Naive thymus-derived CD4-positive, alpha-beta T cell (primary cell): Measurements from ENCODE around the gene ZP3. TPM values are rescaled to one million over a fixed set of nuclear protein-coding genes. Genes with fewer than 3 reads are reported as not detected.

Source experiments
- ATAC-seq: fragments of 150-1000 bp; cut with Tn5 transposase; 2 replicates; pipeline ENCODE4 v1.10.0; 2021; ENCODE audit warnings: mild to moderate bottlenecking, moderate library complexity
- CTCF ChIA-PET: fragments of 350-600 bp; sonication (Branson Sonifier 250); formaldehyde crosslinking; loops from one replicate; lab custom pipeline; 2021; ENCODE audit warnings: antibody characterized with exemption; lab: Charles Lee
- POLR2A ChIA-PET: fragments of 350-600 bp; sonication (Branson Sonifier 250); formaldehyde crosslinking; loops from one replicate; lab custom pipeline; 2021; ENCODE audit warnings: antibody characterized with exemption, inconsistent platforms; lab: Charles Lee
- DNase-seq, 9 donors: peaks; one replicate each; pipeline versions ENCODE4 v3.0.0 to v3.0.0-alpha.2; 2020 to 2022; ENCODE audit warnings: mixed read lengths in 1 of 9
- H3K27ac ChIP-seq: one replicate; pipeline ENCODE4 v1.7.0; 2013; ENCODE audit warnings: mild to moderate bottlenecking, low read depth, low read length, moderate library complexity
- H3K27me3 ChIP-seq, 2 donors: one replicate each; pipeline ENCODE4 v1.7.0; 2013; ENCODE audit warnings: low read length in 2 of 2, mild to moderate bottlenecking in 2 of 2, moderate library complexity in 2 of 2; ENCODE audit not compliant: control insufficient read depth in 2 of 2, insufficient read depth in 2 of 2
- H3K36me3 ChIP-seq, 3 experiments: 1 replicate in 2 of 3; 2 replicates in 1 of 3; pipeline ENCODE4 v1.7.0; 2013; ENCODE audit warnings: low read length in 3 of 3, mild to moderate bottlenecking in 3 of 3, moderate library complexity in 1 of 3; ENCODE audit not compliant: insufficient read depth in 3 of 3, control insufficient read depth in 2 of 3
- H3K4me1 ChIP-seq, 2 donors: one replicate each; pipeline ENCODE4 v1.7.0; 2013; ENCODE audit warnings: low read length in 2 of 2, mild to moderate bottlenecking in 2 of 2, moderate library complexity in 1 of 2; ENCODE audit not compliant: control insufficient read depth in 2 of 2, insufficient read depth in 2 of 2
- H3K4me3 ChIP-seq: 2 replicates; pipeline ENCODE4 v1.7.0; 2013; ENCODE audit warnings: mild to moderate bottlenecking, low read length
- H3K9me3 ChIP-seq, 3 experiments: 1 replicate in 2 of 3; 2 replicates in 1 of 3; pipeline ENCODE4 v1.7.0; 2013; ENCODE audit warnings: low read length in 3 of 3; ENCODE audit not compliant: control insufficient read depth in 2 of 3
- H3K27ac Mint-ChIP-seq, 9 donors: one replicate each; pipeline ENCODE4 v1.8.0; 2020 to 2022; ENCODE audit warnings: mixed read lengths in 9 of 9, mild to moderate bottlenecking in 8 of 9, moderate library complexity in 5 of 9, inconsistent platforms in 2 of 9
- H3K27me3 Mint-ChIP-seq, 5 donors: one replicate each; pipeline ENCODE4 v1.8.0; 2021 to 2022; ENCODE audit warnings: mixed read lengths in 5 of 5, mild to moderate bottlenecking in 1 of 5
- H3K36me3 Mint-ChIP-seq, 5 donors: one replicate each; pipeline ENCODE4 v1.8.0; 2020 to 2022; ENCODE audit warnings: mixed read lengths in 5 of 5, mild to moderate bottlenecking in 3 of 5, inconsistent platforms in 1 of 5
- H3K4me1 Mint-ChIP-seq, 7 donors: one replicate each; pipeline ENCODE4 v1.8.0; 2020 to 2022; ENCODE audit warnings: mixed read lengths in 7 of 7, mild to moderate bottlenecking in 3 of 7, inconsistent platforms in 1 of 7
- H3K4me3 Mint-ChIP-seq, 10 donors: one replicate each; pipeline ENCODE4 v1.8.0; 2020 to 2022; ENCODE audit warnings: mild to moderate bottlenecking in 10 of 10, mixed read lengths in 10 of 10, moderate library complexity in 6 of 10, inconsistent platforms in 2 of 10
- H3K9me3 Mint-ChIP-seq, 11 donors: one replicate each; pipeline ENCODE4 v1.8.0; 2020 to 2022; ENCODE audit warnings: mixed read lengths in 11 of 11, mild to moderate bottlenecking in 4 of 11, inconsistent platforms in 1 of 11, moderate library complexity in 1 of 11
- intact Hi-C, 2 donors: fragments of 100-400 bp; cut with micrococcal nuclease; formaldehyde crosslinking; loops; one replicate each; pipeline ENCODE4 v1.15.1; 2023
- polyA plus RNA-seq, 2 donors: library from polyadenylated mRNA; unstranded; fragments of 300-500 nt; fragmentation: Illumina TruSeq; gene quantifications; one replicate each; pipeline ENCODE4 v1.2.3, GENCODE V29; 2021
- total RNA-seq, 6 experiments: library from RNA in 5 of 6; stranded (reverse) in 5 of 6; gene quantifications; 1 replicate in 5 of 6; 2 replicates in 1 of 6; pipeline ENCODE4 v1.2.3 and lab custom pipeline; 2021 to 2026

ZP3 gene
- total and polyA plus RNA-seq, 7 experiments from 2014 or later = 2.6 to 16.7 (median 6.2) TPM

DNA sequence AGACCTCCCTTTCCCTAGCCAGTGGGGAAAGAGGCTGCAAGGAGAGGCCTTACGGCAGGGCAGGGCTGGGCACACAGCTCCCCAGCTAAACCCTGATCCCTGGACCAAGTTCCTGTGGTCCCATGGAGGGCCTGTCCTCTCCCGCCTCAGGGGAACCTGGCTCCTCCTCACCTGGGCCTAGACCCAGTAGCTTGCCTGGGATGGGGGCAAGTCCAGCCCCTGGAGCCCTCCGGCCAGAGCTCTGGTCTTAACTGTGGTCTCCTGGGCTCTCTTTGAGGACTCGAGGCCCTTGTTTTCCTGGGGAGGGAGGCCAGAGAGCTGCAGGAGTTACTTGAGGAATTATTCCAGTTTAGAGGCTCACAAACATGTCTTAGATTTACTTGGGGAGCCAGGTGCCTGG lies 1.5 kb downstream of the ZP3 start:
- POLR2A ChIA-PET = no interaction called here
- Histone ChIP-seq H3K4me1 (no peaks in the 10 kb centered on the region), H3K4me3 (no peak overlapping the region), H3K27me3 (no peaks in the 10 kb centered on the region), H3K9me3 (no peaks in the 10 kb centered on the region), H3K36me3 (no peaks in the 10 kb centered on the region), H3K27ac (no peak overlapping the region)
- Mint-ChIP-seq H3K27me3 (peaks cover 0 to 18% (median 3%) of the 10 kb centered on the region in 5 donors), H3K27ac (no peak overlapping the region), H3K4me3 (no peak overlapping the region), H3K36me3 (peaks cover 0 to 3% (median 0%) of the 10 kb centered on the region in 5 donors), H3K4me1 (peaks cover 0 to 24% (median 0%) of the 10 kb centered on the region in 7 donors), H3K9me3 (no peaks in the 10 kb centered on the region)
- ATAC-seq (no peak), DNase-seq (no peak)
- CTCF ChIA-PET = no interaction called here
- intact Hi-C loops = no loop called here

DNA sequence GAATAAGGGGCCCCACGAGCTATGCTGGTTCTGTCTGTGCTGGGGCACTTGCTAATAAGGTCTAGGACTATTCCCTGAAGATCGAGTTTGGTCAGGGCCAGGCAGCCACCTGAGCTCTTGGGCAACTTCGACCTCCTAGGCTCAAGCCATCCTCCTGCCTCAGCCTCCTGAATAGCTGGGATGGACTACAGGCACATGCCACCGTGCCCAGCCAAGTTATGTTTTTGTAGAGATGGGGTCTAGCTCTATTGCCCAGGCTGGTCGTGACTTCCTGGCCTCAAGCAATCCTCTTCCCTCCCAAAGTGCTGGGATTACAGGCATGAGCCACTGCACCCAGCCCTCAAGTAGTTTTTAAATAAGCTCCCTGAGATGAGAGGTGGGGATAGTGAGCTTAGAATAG lies 2.9 kb downstream of the ZP3 start:
- POLR2A ChIA-PET = no interaction called here
- DNase-seq (no peak), ATAC-seq (no peak)
- Mint-ChIP-seq H3K9me3 (no peaks in the 10 kb centered on the region), H3K27ac (peak overlapping the region in 1 of 9 donors; percentile 33), H3K27me3 (peaks cover 0 to 15% (median 3%) of the 10 kb centered on the region in 5 donors), H3K4me3 (no peak overlapping the region), H3K4me1 (peaks cover 0 to 24% (median 0%) of the 10 kb centered on the region in 7 donors), H3K36me3 (peaks cover 0 to 3% (median 0%) of the 10 kb centered on the region in 5 donors)
- CTCF ChIA-PET = no interaction called here
- Histone ChIP-seq H3K9me3 (no peaks in the 10 kb centered on the region), H3K4me1 (no peaks in the 10 kb centered on the region), H3K27ac (no peak overlapping the region), H3K27me3 (no peaks in the 10 kb centered on the region), H3K4me3 (no peak overlapping the region), H3K36me3 (no peaks in the 10 kb centered on the region)
- intact Hi-C loops = no loop called here

DNA sequence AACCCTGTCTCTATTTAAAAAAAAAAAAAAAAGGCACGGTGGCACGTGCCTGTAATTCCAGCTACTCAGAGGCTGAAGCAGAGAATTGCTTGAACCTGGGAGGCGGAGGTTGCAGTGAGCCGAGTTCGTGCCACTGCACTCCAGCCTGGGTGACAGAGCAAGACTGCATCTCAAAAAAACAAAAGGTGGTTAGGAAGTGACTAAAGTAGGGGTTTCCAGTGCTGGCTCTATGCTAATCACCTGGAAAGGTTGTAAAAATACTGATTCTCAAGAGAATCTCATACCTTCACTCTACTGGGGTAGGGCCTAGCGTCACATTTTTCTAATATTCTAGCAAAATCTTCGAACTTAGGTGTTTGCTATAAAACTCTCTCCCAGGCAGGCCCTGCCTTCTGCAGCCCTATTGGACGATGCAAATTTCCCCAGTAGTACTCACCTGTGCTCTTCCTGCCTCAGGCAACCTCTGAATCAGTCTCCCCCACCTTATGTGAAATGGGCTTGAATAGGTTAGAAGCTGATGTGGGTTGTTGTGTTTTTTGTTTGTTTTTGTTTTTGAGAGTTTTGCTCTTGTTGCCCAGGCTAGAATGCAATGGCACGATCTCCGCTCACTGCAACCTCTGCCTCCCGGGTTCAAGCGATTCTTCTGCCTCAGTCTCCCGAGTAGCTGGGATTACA lies 3.5 kb downstream of the ZP3 start:
- Histone ChIP-seq H3K4me3 (no peak overlapping the region), H3K27me3 (no peaks in the 10 kb centered on the region), H3K9me3 (no peaks in the 10 kb centered on the region), H3K4me1 (no peaks in the 10 kb centered on the region), H3K36me3 (no peaks in the 10 kb centered on the region), H3K27ac (no peak overlapping the region)
- POLR2A ChIA-PET = interaction anchor here (1.1 kb wide), 1 partner anchor 68 kb away, joined by 4 read pairs; no protein-coding TSS in a partner anchor
- ATAC-seq (no peak), DNase-seq (no peak)
- CTCF ChIA-PET = no interaction called here
- H3K4me1 Mint-ChIP-seq = peaks cover 0 to 23% (median 0%) of the 10 kb centered on the region in 7 donors
- no peak overlapping the region for H3K4me3 Mint-ChIP-seq
- H3K27me3 Mint-ChIP-seq = peaks cover 0 to 8% (median 0%) of the 10 kb centered on the region in 5 donors
- H3K27ac Mint-ChIP-seq = peak overlapping the region in 1 of 9 donors; percentile 9
- intact Hi-C loops = no loop called here
- H3K36me3 Mint-ChIP-seq = peaks cover 0 to 3% (median 0%) of the 10 kb centered on the region in 5 donors
- no peaks in the 10 kb centered on the region for H3K9me3 Mint-ChIP-seq

DNA sequence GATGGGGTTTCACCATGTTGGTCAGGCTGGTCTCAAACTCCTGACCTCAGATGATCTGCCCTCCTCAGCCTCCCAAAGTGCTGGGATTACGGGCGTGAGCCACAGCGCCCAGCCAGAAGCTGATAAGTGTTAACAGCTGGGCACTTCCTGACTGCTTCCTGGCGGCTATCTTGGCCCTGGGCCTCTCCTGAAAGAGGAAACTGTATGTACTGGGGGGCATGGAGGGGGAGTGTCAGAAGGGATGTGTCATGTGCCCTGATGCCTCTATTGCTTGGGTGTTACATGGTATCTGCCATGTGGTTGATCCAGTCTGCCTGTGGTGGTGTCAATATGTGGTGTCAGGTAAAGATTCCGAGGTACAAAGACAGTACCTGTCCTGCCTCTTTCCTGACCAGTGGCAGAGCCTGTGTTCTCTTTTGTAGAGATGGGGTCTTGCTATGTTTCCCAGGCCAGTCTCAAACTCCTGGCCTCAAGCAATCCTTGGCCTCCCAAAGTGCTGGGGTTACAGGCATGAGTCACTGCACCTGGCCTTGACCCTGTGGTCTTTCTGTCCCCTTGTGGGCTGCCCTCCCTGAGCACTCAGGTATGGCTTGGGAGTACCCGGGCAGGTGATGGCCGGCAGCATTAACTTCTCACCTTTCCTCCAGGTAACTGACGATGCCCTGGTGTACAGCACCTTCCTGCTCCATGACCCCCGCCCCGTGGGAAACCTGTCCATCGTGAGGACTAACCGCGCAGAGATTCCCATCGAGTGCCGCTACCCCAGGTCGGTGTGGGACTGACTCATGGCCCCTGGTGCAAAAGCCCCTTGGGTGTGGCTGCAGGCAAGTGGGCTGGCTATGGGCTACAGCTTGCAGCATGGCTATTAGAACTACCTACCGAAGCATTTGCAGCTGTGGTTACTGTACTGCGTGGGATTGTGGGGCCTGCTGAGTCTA lies 4.4 kb downstream of the ZP3 start:
- Histone ChIP-seq H3K27me3 (no peaks in the 10 kb centered on the region), H3K4me1 (no peaks in the 10 kb centered on the region), H3K27ac (no peak overlapping the region), H3K4me3 (no peak overlapping the region), H3K9me3 (no peaks in the 10 kb centered on the region), H3K36me3 (no peaks in the 10 kb centered on the region)
- H3K4me3 Mint-ChIP-seq = no peak overlapping the region
- H3K27ac Mint-ChIP-seq = peak overlapping the region in 1 of 9 donors; percentile 10
- H3K9me3 Mint-ChIP-seq = no peaks in the 10 kb centered on the region
- peak; percentile 24 for ATAC-seq
- H3K36me3 Mint-ChIP-seq = peaks cover 0 to 3% (median 0%) of the 10 kb centered on the region in 5 donors
- peaks cover 0 to 3% (median 0%) of the 10 kb centered on the region in 5 donors for H3K27me3 Mint-ChIP-seq
- DNase-seq = no peak
- ChIA-PET POLR2A (interaction anchor here (1.1 kb wide), 1 partner anchor 69 kb away, joined by 4 read pairs; no protein-coding TSS in a partner anchor), CTCF (no interaction called here)
- intact Hi-C loops = no loop called here
- peaks cover 0 to 14% (median 0%) of the 10 kb centered on the region in 7 donors for H3K4me1 Mint-ChIP-seq

DNA sequence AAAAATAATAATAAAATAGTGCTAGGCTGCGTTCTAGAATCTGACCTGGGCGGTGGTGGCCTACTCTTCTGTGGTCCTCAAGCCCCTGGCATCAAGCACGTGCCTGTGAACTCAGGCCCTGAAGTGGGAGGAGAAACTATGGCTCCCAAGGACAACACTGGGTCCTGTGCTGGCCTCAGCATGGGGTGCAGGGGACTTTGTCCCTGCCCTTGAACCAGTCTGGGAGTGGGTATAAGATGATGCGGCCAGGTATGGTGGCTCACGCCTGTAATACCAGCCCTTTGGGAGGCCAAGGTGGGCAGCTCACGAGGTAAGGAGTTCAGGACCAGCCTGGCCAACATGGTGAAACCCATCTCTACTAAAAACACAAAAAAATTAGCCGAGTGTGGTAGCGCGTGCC lies 5.5 kb downstream of the ZP3 start:
- CTCF ChIA-PET = no interaction called here

DNA sequence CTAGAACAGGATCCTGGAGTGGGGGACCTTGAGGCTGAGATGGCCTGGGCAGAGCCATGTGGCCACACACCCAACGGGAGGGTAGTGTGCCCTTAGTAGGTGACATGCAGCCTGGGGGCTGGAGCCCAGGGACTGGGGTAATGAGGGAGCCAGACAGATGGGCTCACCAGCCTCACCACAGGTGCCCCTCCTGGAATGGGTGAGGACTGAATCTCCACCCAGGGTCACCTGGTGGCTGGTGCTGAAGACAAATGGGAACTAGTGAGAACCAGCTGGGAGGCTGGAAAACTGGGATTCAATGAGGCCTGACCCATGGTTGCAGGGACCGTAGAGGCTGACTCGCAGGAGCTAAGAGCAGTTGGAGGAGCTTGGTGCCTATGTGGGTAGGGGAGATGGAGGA lies 6.1 kb downstream of the ZP3 start:
- Histone ChIP-seq H3K9me3 (no peaks in the 10 kb centered on the region), H3K36me3 (no peaks in the 10 kb centered on the region), H3K4me1 (no peaks in the 10 kb centered on the region), H3K4me3 (no peak overlapping the region), H3K27me3 (no peaks in the 10 kb centered on the region), H3K27ac (no peak overlapping the region)
- ATAC-seq (no peak), DNase-seq (no peak)
- CTCF ChIA-PET = no interaction called here
- Mint-ChIP-seq H3K36me3 (peaks cover 0 to 3% (median 0%) of the 10 kb centered on the region in 5 donors), H3K4me3 (no peak overlapping the region), H3K9me3 (no peaks in the 10 kb centered on the region), H3K27me3 (no peaks in the 10 kb centered on the region), H3K4me1 (peaks cover 0 to 3% (median 0%) of the 10 kb centered on the region in 7 donors), H3K27ac (no peak overlapping the region)
- POLR2A ChIA-PET = no interaction called here
- intact Hi-C loops = no loop called here

More for the DNA sequence above, 5.5 kb downstream of the ZP3 start:
- POLR2A ChIA-PET = no interaction called here
- no peak for ATAC-seq
- no peak for DNase-seq
- intact Hi-C loops = no loop called here
- no peaks in the 10 kb centered on the region for H3K4me1 ChIP-seq
- Mint-ChIP-seq H3K9me3 (no peaks in the 10 kb centered on the region), H3K4me3 (no peak overlapping the region), H3K27me3 (no peaks in the 10 kb centered on the region), H3K36me3 (peaks cover 0 to 3% (median 0%) of the 10 kb centered on the region in 5 donors), H3K4me1 (peaks cover 0 to 3% (median 0%) of the 10 kb centered on the region in 7 donors), H3K27ac (no peak overlapping the region)
- no peaks in the 10 kb centered on the region for H3K27me3 ChIP-seq
- no peak overlapping the region for H3K27ac ChIP-seq
- H3K36me3 ChIP-seq = no peaks in the 10 kb centered on the region
- H3K4me3 ChIP-seq = no peak overlapping the region
- H3K9me3 ChIP-seq = no peaks in the 10 kb centered on the region
